ENCODE measurements around the gene CBLN4.

DNA sequence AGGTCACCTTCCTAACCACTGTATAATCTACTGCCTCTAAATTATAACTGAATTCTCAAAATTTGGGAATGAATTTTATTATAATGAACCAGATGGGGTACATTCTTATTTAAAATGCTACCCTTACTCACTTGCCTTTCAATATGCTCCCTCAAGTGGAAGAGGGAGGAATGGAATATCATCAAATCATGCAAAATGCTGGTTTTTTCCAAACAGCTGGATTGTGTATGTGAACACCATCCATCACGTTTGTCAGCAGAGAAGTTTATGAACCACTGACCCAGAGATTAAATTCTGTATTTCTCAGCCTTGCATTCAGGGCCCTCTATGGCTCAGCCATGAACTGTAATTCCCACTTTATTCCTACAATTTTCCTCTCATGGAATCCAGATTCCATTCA is 40.5 kb downstream of the CBLN4 start:
- TF ChIP-seq, protein P1, sequence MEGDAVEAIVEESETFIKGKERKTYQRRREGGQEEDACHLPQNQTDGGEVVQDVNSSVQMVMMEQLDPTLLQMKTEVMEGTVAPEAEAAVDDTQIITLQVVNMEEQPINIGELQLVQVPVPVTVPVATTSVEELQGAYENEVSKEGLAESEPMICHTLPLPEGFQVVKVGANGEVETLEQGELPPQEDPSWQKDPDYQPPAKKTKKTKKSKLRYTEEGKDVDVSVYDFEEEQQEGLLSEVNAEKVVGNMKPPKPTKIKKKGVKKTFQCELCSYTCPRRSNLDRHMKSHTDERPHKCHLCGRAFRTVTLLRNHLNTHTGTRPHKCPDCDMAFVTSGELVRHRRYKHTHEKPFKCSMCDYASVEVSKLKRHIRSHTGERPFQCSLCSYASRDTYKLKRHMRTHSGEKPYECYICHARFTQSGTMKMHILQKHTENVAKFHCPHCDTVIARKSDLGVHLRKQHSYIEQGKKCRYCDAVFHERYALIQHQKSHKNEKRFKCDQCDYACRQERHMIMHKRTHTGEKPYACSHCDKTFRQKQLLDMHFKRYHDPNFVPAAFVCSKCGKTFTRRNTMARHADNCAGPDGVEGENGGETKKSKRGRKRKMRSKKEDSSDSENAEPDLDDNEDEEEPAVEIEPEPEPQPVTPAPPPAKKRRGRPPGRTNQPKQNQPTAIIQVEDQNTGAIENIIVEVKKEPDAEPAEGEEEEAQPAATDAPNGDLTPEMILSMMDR (IDR thresholded peaks at IDR 0.05): peak in 2 of 6 experiments; percentile 5 to 10
- TF ChIP-seq POLR2A (IDR thresholded peaks at IDR 0.05): no peak

All from adrenal gland (tissue), 5 donors.